ENCODE data around the gene GADD45A.

GRCh38 chr1:67673468-67674201 lies 11.4 kb upstream of the GADD45A start:
- TF ChIP-seq POLR2A (IDR thresholded peaks at IDR 0.05), result no peak
- no peak for TF ChIP-seq CTCF (IDR thresholded peaks at IDR 0.05)

All from testis (tissue), 2 donors.